AG04450 (cell line): Measurements from ENCODE around the gene GRIN2A. TPM values are rescaled to one million over a fixed set of nuclear protein-coding genes. Genes with fewer than 3 reads are reported as not detected.

Experiments used
- CTCF ChIA-PET: fragments of 300-600, 350-600 bp; formaldehyde crosslinking; extraction: SDS; loops from one replicate; lab custom pipeline; 2022; ENCODE audit warnings: antibody characterized with exemption, inconsistent platforms; lab: Charles Lee
- POLR2A ChIA-PET: fragments of 350-600 bp; formaldehyde crosslinking; extraction: SDS; loops from one replicate; lab custom pipeline; 2021; ENCODE audit warnings: antibody characterized with exemption, inconsistent platforms; lab: Yijun Ruan, JAX
- DNase-seq: peaks from one replicate; pipeline ENCODE4 v3.0.0-alpha.2; 2011; ENCODE audit warnings: low read depth, low spot score
- H3K27ac ChIP-seq: one replicate; pipeline ENCODE4 v1.5.1; 2012; ENCODE audit warnings: low read depth, low read length, control low read depth
- H3K27me3 ChIP-seq: one replicate; pipeline ENCODE4 v1.6.0; 2012; ENCODE audit warnings: low read length; ENCODE audit not compliant: control insufficient read depth, insufficient read depth
- H3K4me3 ChIP-seq: 2 replicates; pipeline ENCODE4 v1.5.1; 2011; ENCODE audit warnings: mild to moderate bottlenecking, low read depth, low read length, control low read depth
- H3K9me3 ChIP-seq: 2 replicates; pipeline ENCODE4 v1.5.1; 2012; ENCODE audit warnings: low read length; ENCODE audit not compliant: control insufficient read depth, insufficient read depth
- polyA plus RNA-seq: library from polyadenylated mRNA; depleted of rRNA; stranded (reverse); fragments of >200 nt; gene quantifications from 2 replicates; pipeline ENCODE4 v1.2.3, GENCODE V29; 2011
- TF ChIP-seq, protein P1 (sequence below): IDR thresholded peaks from 2 replicates; pipeline ENCODE4 v1.5.1; 2011; ENCODE audit warnings: low read depth, low read length, control low read depth, inconsistent platforms

Gene GRIN2A
- polyA plus RNA-seq, 1 experiment, result not detected

GRCh38 chr16:10189861-10190390, 7.7 kb upstream of the GRIN2A start:
- Histone ChIP-seq H3K27me3 (no peaks in the 10 kb centered on the region), H3K9me3 (peaks cover 17% of the 10 kb centered on the region), H3K4me3 (no peak overlapping the region), H3K27ac (no peak overlapping the region)
- no peak for DNase-seq
- TF ChIP-seq, protein P1, sequence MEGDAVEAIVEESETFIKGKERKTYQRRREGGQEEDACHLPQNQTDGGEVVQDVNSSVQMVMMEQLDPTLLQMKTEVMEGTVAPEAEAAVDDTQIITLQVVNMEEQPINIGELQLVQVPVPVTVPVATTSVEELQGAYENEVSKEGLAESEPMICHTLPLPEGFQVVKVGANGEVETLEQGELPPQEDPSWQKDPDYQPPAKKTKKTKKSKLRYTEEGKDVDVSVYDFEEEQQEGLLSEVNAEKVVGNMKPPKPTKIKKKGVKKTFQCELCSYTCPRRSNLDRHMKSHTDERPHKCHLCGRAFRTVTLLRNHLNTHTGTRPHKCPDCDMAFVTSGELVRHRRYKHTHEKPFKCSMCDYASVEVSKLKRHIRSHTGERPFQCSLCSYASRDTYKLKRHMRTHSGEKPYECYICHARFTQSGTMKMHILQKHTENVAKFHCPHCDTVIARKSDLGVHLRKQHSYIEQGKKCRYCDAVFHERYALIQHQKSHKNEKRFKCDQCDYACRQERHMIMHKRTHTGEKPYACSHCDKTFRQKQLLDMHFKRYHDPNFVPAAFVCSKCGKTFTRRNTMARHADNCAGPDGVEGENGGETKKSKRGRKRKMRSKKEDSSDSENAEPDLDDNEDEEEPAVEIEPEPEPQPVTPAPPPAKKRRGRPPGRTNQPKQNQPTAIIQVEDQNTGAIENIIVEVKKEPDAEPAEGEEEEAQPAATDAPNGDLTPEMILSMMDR, result no peak
- ChIA-PET CTCF (no interaction called here), POLR2A (no interaction called here)

GRCh38 chr16:10188236-10188635, 6.0 kb upstream of the GRIN2A start:
- DNase-seq, result no peak
- Histone ChIP-seq H3K4me3 (no peak overlapping the region), H3K9me3 (peaks cover 17% of the 10 kb centered on the region), H3K27me3 (no peaks in the 10 kb centered on the region), H3K27ac (no peak overlapping the region)
- CTCF ChIA-PET, result no interaction called here
- TF ChIP-seq, protein P1, result no peak
- POLR2A ChIA-PET, result no interaction called here

DNA sequence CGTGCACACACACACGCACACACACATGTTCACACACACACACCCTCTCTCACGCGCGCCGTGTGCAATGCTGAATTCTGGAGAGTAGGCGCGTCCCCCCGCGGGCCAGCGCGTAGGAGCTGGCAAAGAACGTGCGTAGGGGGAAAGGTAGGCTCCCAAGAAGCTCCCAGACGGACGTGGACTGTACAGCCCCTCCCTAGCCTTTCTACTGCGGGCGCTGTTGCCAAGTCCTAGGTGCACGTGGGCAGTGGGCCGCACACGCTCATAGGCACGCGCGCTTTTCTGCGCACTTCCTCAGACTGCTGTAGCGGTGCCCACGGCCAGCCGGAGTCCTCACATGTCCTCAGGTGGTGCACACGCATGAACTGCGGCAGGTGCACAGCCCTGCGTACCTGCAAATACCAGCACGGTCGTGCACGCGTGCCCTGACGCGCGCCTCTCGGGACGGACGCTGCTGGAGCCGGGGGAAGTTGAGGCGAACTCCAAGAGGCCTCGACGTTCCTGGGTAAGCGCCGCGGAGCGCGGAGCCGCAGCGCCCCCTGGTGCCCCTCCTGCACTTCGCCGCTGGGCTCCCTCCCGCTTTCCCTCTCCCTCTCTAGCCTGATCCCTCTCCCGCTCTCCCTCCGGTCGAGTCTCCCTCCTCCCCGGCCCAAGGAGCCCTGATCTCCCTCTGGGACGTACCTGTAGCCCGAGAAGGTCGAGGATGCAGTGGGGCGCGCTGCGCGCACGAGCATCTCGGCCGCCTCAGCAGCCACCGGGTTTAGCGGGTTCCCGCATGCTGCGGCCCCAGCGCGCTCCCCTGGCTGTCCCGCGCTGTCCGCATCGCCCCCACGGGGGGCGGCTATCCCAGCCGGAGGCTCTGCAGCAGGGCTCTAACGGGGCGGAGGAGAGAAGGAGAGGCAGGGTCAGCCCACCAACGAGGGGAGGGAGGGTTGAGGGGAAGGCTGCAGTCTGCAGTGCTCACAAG, 749 bp downstream of the GRIN2A start:
- TF ChIP-seq, protein P1, result peak; percentile 52
- CTCF ChIA-PET, result interaction anchor here (0.5 to 0.7 kb wide), 2 partner anchors 1042 to 1520 kb away, joined by 3 to 6 read pairs; no protein-coding TSS in a partner anchor
- Histone ChIP-seq H3K4me3 (no peak overlapping the region), H3K27me3 (no peaks in the 10 kb centered on the region), H3K9me3 (peaks cover 27% of the 10 kb centered on the region), H3K27ac (no peak overlapping the region)
- POLR2A ChIA-PET, result no interaction called here
- no peak for DNase-seq

- H3K27ac ChIP-seq, result no peak overlapping the region
- peaks cover 27% of the 10 kb centered on the region for H3K9me3 ChIP-seq
- CTCF ChIA-PET, result interaction anchor here (0.6 to 0.7 kb wide), 2 partner anchors 1041 to 1519 kb away, joined by 3 read pairs; no protein-coding TSS in a partner anchor
- H3K4me3 ChIP-seq, result no peak overlapping the region
- POLR2A ChIA-PET, result no interaction called here
- DNase-seq, result no peak
- TF ChIP-seq, protein P1, result no peak
- H3K27me3 ChIP-seq, result no peaks in the 10 kb centered on the region
Measured at GRCh38 chr16:10180771-10181163, 1.5 kb downstream of the GRIN2A start.
